GM12878 (cell line): Measurements from ENCODE around the gene HGS. TPM values are rescaled to one million over a fixed set of nuclear protein-coding genes. Genes with fewer than 3 reads are reported as not detected.
A peak's percentile ranks its signal among the peaks of the same experiment; 100 is the strongest.

Source experiments
- ASH2L ChIP-seq: fragments of 300-600, 200-600 bp; sonication (generic); IDR thresholded peaks from 2 replicates; pipeline ENCODE4 v1.6.1; 2017; ENCODE audit warnings: low read depth, mild to moderate bottlenecking, borderline replicate concordance
- CHD4 ChIP-seq: fragments of 200-600 bp; sonication (generic); IDR thresholded peaks from 2 replicates; pipeline ENCODE4 v1.6.1; 2016; ENCODE audit warnings: mild to moderate bottlenecking
- CREB1 ChIP-seq: IDR thresholded peaks from 2 replicates; pipeline ENCODE4 v1.6.1; 2012; ENCODE audit warnings: low read depth, mild to moderate bottlenecking, inconsistent platforms
- HDAC6 ChIP-seq: fragments of 200-600 bp; sonication (generic); IDR thresholded peaks from one replicate; pipeline ENCODE4 v1.8.0; 2017; ENCODE audit warnings: antibody characterized with exemption; ENCODE audit not compliant: unreplicated experiment
- IRF5 ChIP-seq: fragments of 450-650 bp; IDR thresholded peaks from 2 replicates; pipeline ENCODE4 v1.6.1; 2017; ENCODE audit warnings: borderline replicate concordance
- JUNB ChIP-seq: IDR thresholded peaks from 2 replicates; pipeline ENCODE4 v1.6.1; 2016; ENCODE audit warnings: antibody characterized with exemption, mild to moderate bottlenecking
- NFYA ChIP-seq: IDR thresholded peaks from 2 replicates; pipeline ENCODE4 v1.6.1; 2011; ENCODE audit warnings: low read depth, mild to moderate bottlenecking, low read length, improper control_type of control experiment, borderline replicate concordance
- PRDM15 ChIP-seq: fragments of 450-650 bp; formaldehyde crosslinking; IDR thresholded peaks from 2 replicates; pipeline ENCODE4 v1.4.0; 2020; ENCODE audit warnings: mild to moderate bottlenecking, moderate library complexity
- RELB ChIP-seq: fragments of 450-650 bp; IDR thresholded peaks from 2 replicates; pipeline ENCODE4 v1.6.1; 2017; ENCODE audit warnings: low read depth, mild to moderate bottlenecking, moderate library complexity
- REST ChIP-seq: IDR thresholded peaks from 2 replicates; pipeline ENCODE4 v1.6.1; 2012; ENCODE audit warnings: mild to moderate bottlenecking, low read depth, low read length
- SMARCA5 ChIP-seq: fragments of 450-650 bp; IDR thresholded peaks from 2 replicates; pipeline ENCODE4 v1.6.1; 2017; ENCODE audit warnings: mild to moderate bottlenecking
- TCF7 ChIP-seq: IDR thresholded peaks from 2 replicates; pipeline ENCODE4 v1.6.1; 2014; ENCODE audit warnings: antibody characterized with exemption, borderline replicate concordance
- ZBTB40 ChIP-seq: fragments of 450-650 bp; IDR thresholded peaks from 2 replicates; pipeline ENCODE4 v1.6.1; 2016; ENCODE audit warnings: mild to moderate bottlenecking, moderate library complexity, borderline replicate concordance
- ZNF384 ChIP-seq: IDR thresholded peaks from 2 replicates; pipeline ENCODE4 v1.6.1; 2012; ENCODE audit warnings: low read depth, mild to moderate bottlenecking, low read length, improper control_type of control experiment, borderline replicate concordance
- polyA plus RNA-seq, 11 experiments: library from polyadenylated mRNA; depleted of rRNA in 4 of 11; unstranded in 6 of 11; stranded (reverse) in 5 of 11; fragments of >200 nt; fragmentation: Nextera tagmentation in 4 of 11; fragmentation: Illumina TruSeq in 1 of 11; extraction: Ambion mirVana in 4 of 11; extraction: Trizol in 1 of 11; gene quantifications; 1 replicate in 1 of 11; 2 replicates in 10 of 11; pipeline versions ENCODE4 v1.2.1 to v1.2.3, GENCODE V29; 2011 to 2016; ENCODE audit warnings: inconsistent platforms in 2 of 11, missing spikeins in 2 of 11, low read depth in 1 of 11
- total RNA-seq, 4 experiments: library from RNA; depleted of rRNA in 3 of 4; stranded (reverse); fragments of >200 nt in 3 of 4; fragmentation: Illumina TruSeq in 1 of 4; extraction: Trizol in 1 of 4; gene quantifications; 2 replicates each; pipeline versions ENCODE4 v1.2.1 to v1.2.3, GENCODE V29; 2013 to 2021

Gene HGS
- total and polyA plus RNA-seq, 10 of the 15 experiments (the other 5 are each of a cell fraction or from before 2014, with no cell fraction given): 2.2 to 85.6 (median 55.3) TPM

GRCh38 chr17:81666342-81667191, 17.2 kb upstream of the HGS start, which contains the start of the genes CCDC137 and OXLD1 (continued):
- TF ChIP-seq REST: no peak
- no peak for TF ChIP-seq HDAC6
- no peak for TF ChIP-seq ASH2L
- no peak for TF ChIP-seq JUNB
- TF ChIP-seq IRF5: no peak
- TF ChIP-seq SMARCA5: no peak
- TF ChIP-seq PRDM15 (CRISPR knock-in tag): no peak
- TF ChIP-seq TCF7: no peak
- 0 out of 2 replicates have a peak, but pooled peaks have one; percentile 21 for TF ChIP-seq RELB
- no peak for TF ChIP-seq ZNF384
- peak; percentile 61; the same call in 1 of the 2 replicates for TF ChIP-seq CREB1
- TF ChIP-seq NFYA: peak; percentile 19; the same call in 1 of the 2 replicates
- TF ChIP-seq CHD4: no peak
- TF ChIP-seq ZBTB40: peak; percentile 95
